ENCODE data around the gene TIGD3.
A peak's percentile ranks its signal among the peaks of the same experiment; 100 is the strongest.

The TIGD3 gene

GRCh38 chr11:65373839-65374580 is 19.5 kb downstream of the TIGD3 start:
- DNase-seq (ENCODE audit: low read depth) = no peak

DNA sequence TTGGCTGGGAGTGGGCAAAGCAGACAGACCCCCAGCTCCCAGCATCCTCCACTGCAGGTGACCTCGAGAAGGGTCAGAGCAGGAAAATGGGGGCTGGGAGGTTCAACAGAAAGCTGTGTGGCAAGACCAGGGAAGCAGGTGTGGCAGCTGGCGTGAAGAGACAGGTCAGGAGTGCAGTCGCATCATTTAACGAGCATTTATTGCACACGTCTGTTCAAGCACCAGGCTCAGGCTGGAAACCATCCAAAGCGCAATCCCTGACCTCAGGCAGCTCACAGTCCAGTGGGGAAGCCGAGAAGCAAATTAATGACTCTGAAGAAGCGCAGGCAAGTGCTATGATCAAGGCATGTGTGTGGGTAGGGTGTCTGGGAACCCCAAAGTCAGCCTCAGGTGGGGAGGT is 20.5 kb downstream of the TIGD3 start:
- no peak for DNase-seq (ENCODE audit: low read depth)

DNA sequence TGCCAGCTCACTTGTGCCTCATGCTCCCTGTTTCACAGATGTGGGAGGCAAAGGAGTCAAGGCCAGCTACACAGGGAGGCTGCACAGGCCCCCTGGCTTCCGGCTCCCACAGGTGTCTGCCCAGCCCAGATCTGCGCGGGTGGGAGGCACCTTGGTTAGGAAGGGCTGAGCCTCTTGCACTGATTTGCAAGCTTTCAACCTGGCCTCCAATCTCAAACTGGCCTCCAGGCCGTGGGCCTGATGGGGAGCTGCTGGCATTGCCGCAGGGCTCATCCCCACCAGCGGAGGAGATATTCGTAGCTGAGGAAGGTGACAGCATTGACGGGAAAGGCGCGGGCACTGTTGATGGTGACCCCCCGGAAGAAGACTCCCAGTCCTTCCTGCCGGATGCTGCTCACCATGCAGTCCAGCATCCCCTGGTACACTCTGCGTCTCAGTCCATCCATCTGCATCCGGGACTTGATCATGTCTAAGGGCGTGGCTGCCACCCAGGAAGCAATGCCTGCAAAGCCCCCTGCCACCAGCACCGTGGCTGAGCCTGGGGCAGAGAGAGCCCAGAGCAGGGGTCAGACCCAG is 21.7 kb downstream of the TIGD3 start:
- no peak for DNase-seq (ENCODE audit: low read depth)

DNA sequence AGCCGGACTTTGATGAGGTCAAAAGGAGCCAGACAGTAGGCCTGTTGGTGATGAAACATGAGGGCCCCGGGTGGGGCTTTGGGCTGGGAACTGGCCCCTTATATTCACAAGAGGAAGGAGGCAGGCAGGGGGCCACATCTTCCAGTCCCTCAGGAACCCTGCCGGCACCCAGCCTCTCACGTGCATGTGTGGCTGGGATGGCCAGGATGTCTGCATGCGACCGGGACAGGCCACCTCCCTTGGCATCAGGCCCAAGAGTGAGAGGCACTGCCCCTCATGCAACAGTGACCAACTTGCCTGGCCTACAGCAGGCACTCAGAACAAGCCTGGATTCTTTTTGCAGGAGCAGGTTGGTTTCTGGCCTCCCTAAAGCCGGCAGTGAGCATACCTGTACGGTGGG is 22.5 kb downstream of the TIGD3 start:
- no peak for DNase-seq (ENCODE audit: low read depth)

GRCh38 chr11:65377777-65378176 is 23.2 kb downstream of the TIGD3 start:
- no peak for DNase-seq (ENCODE audit: low read depth)

DNA sequence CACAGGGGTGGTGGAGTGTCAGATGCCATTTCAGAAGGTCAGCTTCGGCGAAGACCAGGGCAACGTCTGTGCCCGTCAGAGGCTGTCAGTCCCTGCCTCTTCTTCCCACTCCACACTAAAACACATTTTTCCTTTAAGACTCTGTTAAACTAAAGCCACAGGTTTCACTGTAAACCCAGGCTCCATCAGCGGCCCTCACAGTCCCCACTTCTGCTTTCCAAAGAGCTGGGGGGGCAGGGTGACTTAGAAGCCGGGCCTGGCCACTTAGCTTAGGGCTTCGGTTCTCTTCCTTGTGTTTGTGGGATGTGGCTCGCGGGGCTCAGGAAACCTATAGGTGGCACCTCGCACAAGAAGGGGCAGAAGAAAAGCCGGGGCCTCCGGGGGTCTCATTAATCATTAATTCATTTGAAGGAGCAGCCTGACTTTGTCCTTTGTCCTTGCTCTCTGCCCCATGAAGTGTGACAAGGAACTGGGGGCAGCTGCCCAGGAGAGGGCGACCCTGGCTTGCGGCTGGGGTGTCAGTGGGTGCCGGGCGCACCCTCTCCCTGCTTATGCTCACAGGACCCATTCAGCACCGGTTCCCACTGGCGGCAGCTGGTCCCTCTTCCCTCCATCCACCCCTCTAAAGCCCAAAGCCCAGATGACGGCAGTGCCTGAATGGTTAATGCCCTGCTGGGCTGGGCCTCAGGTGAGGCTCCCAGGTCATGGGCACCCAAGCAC is 23.8 kb downstream of the TIGD3 start:
- no peak for DNase-seq (ENCODE audit: low read depth)

DNA sequence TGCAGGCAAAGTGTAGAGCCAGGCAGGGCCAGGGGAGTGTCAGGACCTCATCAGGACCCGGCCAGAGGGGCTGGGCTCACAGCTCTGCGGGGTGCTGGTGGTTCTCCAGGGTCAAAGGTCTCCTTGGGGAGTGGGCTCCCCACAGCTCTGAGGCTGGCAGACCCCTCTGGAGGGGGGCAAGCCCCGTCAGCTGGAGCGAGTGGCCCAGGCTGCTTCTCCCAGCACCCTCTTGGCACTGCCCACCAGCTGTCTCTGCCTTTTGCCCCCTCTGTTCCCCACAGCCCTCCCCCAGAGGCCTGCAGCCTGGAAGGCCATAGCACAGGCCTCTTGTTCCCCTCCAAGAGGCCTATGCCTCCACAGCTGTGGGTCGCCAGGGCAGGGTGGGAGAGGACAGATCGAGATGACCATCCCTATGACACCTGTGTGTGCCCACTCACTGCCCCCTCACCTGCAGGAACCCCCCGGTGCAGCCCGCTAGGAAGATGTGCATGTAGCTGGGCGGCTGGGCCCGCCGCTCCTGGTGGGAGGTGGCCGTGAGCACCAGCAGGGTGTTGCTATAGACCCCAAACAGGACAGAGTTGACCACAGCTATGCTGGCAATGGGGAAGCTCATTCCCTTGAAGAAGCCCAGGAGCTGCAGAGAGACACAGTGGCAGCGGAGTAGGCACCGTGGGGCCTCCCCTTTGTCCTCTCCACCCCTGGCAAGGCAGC is 24.5 kb downstream of the TIGD3 start:
- no peak for DNase-seq (ENCODE audit: low read depth)

- no peak for DNase-seq (ENCODE audit: low read depth)
These were observed 25.3 kb downstream of the TIGD3 start for GRCh38 chr11:65379698-65380459.

- DNase-seq (ENCODE audit: low read depth) = no peak
These were observed 26.0 kb downstream of the TIGD3 start for GRCh38 chr11:65380460-65381119.

DNA sequence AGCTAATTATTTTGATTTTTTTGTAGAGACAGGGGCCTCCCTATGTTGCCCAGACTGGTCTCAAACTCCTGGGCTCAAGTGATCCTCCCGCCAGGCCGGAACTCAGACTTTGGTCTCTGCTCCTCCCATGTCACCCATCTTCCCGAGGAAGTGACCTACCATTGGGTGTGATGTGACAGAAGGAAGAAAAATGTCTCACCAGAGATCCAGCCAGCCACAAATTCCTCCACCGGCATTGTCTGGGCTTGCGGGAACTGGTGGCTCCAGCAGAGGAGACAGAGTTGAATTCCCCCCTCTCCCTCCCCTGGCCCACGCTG is 27.1 kb downstream of the TIGD3 start:
- no peak for DNase-seq (ENCODE audit: low read depth)

DNA sequence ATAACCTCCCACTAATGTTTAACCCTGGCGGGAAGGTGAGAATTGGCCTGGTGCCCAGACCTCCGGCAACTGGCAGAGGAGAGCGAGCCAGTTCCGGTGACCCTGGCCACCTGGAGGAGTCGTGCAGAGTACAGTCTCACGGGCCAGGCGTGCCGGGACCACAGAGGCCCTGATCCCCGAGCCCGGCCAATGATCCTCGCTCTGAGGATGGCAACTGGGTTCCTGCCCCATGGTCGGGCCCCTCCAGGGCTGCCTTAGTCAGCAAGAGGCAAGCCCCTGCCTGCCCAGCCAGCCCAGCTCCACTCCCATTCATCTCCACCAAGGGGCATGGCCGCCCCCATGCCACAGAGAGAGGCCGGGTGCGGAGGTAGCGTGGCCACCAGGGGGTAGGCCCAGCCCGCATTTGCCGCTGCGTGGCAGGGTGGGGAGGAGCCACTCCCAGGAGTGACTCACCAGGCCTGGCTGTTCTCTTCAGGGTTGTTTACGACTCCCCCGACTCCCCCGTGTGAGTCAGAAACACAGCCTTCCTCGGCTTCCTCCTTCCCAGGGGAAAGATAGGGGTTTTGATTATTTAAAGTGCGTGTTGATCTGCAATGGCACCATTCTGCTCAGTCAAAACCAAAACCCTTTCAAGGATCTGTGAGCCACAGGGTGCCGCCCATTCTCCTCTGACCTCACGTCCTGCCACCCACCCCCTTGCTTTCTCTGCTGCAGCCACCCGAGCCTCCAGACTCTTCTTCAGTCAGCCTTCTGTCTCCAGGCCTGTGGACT is 27.7 kb downstream of the TIGD3 start, which contains the start of gene SLC25A45:
Gene SLC25A45, minus strand, starts transcription at position 614 of the 771 bp plus-strand sequence. CDS start 695 bp downstream, outside the sequence.
- peak; percentile 78 for DNase-seq (ENCODE audit: low read depth)

GRCh38 chr11:65382804-65383368 is 28.3 kb downstream of the TIGD3 start:
- no peak for DNase-seq (ENCODE audit: low read depth)

DNA sequence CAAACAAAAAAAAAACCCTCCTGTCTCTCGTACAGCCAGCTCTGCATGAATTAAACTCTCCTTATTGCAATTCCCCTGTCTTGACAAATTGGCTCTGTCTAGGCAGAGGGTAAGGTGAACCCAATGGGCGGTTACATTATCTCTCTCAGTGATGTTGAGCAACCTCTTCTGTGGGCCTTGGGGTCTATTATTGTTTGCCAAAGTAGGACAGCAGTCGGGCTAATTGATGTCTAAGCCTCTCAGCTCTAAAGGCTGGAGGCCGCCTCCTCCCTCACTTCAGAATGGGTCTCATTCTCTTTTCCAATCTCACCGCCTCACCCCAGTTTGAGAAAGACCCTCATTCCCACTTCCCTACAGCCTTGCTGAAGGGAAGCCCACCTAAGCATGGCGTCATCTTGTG is 29.2 kb downstream of the TIGD3 start:
- DNase-seq (ENCODE audit: low read depth) = no peak

GRCh38 chr11:65384301-65384889 is 29.8 kb downstream of the TIGD3 start:
- no peak for DNase-seq (ENCODE audit: low read depth)

DNA sequence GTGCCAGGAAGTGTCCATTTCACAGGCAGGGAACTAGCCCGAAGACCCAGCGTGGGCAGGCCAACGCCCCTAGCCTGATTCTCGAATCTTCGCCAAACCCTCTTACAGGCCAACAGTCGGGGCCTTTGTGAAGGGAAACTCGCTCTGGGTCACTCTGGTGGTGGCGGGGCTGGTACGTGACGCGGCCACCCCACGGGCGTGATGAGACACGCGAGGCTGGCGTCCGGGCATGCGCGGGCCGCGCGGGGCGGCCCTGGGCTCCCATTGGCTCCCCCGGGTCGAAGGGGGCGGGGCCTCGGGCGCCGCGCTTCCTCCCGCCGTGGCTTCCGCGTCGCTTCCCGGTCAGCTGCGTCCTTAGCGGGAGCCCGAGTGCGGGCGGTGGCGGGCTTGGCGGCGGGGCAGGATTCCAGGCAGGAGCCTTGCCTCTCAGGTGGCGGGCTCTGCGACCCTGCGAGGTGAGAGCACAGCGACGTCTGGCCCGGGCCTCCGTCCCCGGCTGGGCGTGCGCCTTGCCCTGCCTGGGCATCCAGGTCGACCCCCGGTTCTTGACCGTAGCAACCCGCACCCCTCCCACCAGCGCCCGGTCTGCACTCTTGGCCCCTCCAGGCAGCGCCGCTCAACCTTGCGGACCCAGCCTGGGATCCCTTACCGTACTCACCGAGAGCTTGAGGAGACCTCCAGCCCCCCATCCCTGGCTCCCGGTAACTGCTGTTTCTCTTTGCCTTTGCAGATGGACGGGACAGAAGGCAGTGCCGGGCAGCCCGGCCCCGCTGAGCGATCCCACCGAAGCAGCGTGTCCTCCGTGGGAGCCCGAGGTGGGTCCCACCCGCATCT is 32.0 kb downstream of the TIGD3 start, which contains the start of gene FRMD8:
Gene FRMD8, plus strand, starts transcription at position 331 of the 834 bp plus-strand sequence. Its CDS starts 400 bp downstream, at position 731.
- DNase-seq (ENCODE audit: low read depth) = peak; percentile 74

DNA sequence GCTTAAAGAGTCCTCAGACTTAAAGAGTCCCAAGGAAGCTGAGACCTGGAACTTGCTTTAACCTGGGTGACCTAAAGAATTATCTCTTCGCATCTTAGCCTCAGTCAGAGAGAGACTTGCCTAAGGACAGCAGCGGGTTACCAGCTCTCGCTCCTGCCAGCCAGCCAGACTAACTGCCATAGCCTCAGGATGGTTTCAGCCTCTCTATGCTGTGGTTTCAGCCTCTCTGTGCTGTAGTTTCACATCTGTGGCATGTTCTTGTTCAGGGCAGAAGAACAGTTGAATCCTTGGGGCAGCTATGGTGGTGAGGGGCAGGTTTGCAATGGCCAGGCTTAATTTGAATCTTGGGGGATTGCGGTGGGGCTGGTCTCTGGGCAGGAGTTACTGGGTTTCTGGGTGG is 34.2 kb downstream of the TIGD3 start:
- DNase-seq (ENCODE audit: low read depth) = no peak

- DNase-seq (ENCODE audit: low read depth) = no peak
These were observed 34.9 kb downstream of the TIGD3 start for GRCh38 chr11:65389294-65389980.
